ENCODE data around the gene RAB34. TPM values are rescaled to one million over a fixed set of nuclear protein-coding genes. Genes with fewer than 3 reads are reported as not detected.

Gene RAB34
- total RNA-seq, 1 donor from 2014 or later, result 68.7 TPM

DNA sequence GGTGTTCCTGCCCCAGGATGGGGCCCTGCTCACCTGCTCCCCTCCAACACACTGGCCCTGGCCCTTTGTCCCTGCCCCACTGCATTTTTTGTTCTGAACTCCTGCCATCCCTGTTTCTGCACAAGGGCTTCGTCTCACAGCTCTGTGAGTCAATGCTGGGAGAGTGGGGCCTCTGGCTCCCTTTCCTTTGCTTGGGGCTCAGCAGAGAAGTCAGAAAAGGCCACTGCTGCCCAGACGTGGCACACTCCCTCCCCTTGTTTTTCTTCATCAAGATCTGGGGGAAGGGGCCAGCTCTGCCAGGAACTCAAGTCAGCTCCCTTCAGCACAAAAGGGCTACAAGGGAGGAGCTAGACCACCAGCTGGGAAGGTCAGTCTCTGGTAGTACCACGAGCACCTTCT, 14.9 kb downstream of the RAB34 start:
- H3K4me3 ChIP-seq (ENCODE audit: low read depth, low read length), result no peak overlapping the region
- FAIRE-seq (no peak), DNase-seq (ENCODE audit: low read depth) (no peak)
- no peaks in the 10 kb centered on the region for H3K27me3 ChIP-seq (ENCODE audit: control insufficient read depth, insufficient read depth, low read length)
- TF ChIP-seq, protein P1, sequence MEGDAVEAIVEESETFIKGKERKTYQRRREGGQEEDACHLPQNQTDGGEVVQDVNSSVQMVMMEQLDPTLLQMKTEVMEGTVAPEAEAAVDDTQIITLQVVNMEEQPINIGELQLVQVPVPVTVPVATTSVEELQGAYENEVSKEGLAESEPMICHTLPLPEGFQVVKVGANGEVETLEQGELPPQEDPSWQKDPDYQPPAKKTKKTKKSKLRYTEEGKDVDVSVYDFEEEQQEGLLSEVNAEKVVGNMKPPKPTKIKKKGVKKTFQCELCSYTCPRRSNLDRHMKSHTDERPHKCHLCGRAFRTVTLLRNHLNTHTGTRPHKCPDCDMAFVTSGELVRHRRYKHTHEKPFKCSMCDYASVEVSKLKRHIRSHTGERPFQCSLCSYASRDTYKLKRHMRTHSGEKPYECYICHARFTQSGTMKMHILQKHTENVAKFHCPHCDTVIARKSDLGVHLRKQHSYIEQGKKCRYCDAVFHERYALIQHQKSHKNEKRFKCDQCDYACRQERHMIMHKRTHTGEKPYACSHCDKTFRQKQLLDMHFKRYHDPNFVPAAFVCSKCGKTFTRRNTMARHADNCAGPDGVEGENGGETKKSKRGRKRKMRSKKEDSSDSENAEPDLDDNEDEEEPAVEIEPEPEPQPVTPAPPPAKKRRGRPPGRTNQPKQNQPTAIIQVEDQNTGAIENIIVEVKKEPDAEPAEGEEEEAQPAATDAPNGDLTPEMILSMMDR (IDR thresholded peaks at IDR 0.05; ENCODE audit: insufficient read depth, low read length, severe bottlenecking), result no peak
- peaks cover 39% of the 10 kb centered on the region for H3K36me3 ChIP-seq (ENCODE audit: control insufficient read depth, insufficient read depth, low read length)

DNA sequence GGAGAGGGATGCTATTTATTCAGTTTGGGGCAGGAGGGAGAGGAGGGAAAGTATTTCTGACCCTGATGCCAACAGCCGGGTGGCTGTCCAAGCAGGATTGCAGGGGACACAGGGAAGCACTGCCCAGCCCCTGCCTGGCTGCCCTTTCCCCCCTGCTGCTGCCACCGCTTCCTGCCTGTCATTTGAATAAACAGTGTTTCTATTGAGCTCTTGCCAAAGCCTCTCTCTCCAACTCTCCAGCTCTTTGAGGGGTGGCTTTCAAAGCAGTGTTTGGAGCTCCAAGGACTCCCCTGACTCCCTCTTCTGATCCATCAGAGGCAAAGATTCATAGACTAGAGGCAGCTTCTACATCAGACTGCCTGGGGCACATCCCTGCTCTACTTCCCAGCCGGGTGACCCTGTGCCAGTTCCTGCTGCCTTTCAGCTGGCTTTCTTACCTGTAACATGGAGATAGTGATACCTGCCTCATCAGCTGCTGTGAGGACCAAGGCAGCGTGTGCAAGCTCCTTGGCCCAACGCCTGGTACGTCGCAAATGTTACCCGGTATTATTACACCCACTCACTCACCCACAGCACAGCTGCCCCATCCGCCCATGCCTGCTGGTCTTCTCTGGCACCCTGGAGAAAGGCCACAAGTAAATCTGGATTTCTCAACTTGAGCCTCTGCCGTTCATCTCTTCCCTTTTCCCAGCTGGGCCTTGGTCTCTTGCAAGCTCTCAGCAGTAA, 15.5 kb downstream of the RAB34 start:
- FAIRE-seq, result no peak
- peaks cover 44% of the 10 kb centered on the region for H3K36me3 ChIP-seq (ENCODE audit: control insufficient read depth, insufficient read depth, low read length)

DNA sequence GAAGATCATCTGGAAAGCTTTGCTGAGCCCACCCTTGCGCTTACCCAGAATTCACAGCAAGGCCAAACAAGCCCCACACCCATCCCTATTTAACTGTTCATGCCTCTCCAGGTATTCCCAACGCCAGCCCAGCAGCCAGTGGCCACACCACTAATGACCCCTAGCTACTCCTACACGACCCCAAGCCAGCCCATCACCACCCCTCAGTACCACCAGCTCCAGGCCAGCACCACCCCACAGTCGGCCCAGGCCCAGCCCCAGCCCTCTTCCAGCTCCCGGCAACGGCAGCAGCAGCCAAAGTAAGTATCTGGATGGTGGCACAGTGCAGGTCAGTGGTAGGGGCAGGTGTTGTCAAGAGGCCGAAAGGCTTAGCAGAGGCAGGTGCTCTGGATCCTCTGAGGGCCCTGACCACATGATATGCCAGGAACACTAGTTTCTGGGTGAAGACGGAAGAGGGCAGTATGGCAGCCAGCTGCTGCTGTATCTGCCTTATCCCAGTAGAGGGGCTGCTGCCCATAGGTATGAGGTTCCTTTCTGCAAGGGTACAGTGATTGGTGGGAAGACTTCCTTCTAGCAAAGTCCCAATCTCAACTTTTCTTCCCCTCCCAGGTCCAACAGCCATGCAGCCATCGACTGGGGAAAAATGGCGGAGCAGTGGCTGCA, 16.7 kb downstream of the RAB34 start:
- peak; percentile 13 for FAIRE-seq

More for the DNA sequence above, 15.5 kb downstream of the RAB34 start:
- TF ChIP-seq, protein P1 (IDR thresholded peaks at IDR 0.05; ENCODE audit: insufficient read depth, low read length, severe bottlenecking), result no peak
- no peak overlapping the region for H3K4me3 ChIP-seq (ENCODE audit: low read depth, low read length)
- no peaks in the 10 kb centered on the region for H3K27me3 ChIP-seq (ENCODE audit: control insufficient read depth, insufficient read depth, low read length)
- no peak for DNase-seq (ENCODE audit: low read depth)

DNA sequence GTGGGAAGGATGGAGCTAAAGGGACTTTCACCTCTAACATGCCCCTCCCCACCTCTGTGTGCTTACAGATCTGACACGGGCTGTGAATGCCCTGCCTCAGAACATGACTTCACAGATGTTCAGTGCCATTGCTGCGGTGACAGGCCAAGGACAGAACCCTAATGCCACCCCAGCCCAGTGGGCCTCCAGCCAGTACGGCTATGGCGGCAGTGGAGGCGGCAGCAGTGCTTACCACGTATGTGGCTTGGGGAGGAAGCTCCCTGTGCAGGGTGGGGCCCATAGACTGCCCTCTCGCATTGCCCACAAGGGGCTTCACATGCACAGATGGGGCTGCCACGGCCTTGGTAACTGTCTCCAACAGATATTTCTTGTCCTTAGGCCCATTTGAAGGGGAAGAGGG, 17.4 kb downstream of the RAB34 start:
- peaks cover 53% of the 10 kb centered on the region for H3K36me3 ChIP-seq (ENCODE audit: control insufficient read depth, insufficient read depth, low read length)
- TF ChIP-seq, protein P1 (IDR thresholded peaks at IDR 0.05; ENCODE audit: insufficient read depth, low read length, severe bottlenecking), result no peak
- FAIRE-seq, result no peak

More for the DNA sequence above, 16.7 kb downstream of the RAB34 start:
- H3K36me3 ChIP-seq (ENCODE audit: control insufficient read depth, insufficient read depth, low read length), result peaks cover 50% of the 10 kb centered on the region
- DNase-seq (ENCODE audit: low read depth), result no peak
- no peaks in the 10 kb centered on the region for H3K27me3 ChIP-seq (ENCODE audit: control insufficient read depth, insufficient read depth, low read length)
- TF ChIP-seq, protein P1 (IDR thresholded peaks at IDR 0.05; ENCODE audit: insufficient read depth, low read length, severe bottlenecking), result no peak
- H3K4me3 ChIP-seq (ENCODE audit: low read depth, low read length), result no peak overlapping the region

DNA sequence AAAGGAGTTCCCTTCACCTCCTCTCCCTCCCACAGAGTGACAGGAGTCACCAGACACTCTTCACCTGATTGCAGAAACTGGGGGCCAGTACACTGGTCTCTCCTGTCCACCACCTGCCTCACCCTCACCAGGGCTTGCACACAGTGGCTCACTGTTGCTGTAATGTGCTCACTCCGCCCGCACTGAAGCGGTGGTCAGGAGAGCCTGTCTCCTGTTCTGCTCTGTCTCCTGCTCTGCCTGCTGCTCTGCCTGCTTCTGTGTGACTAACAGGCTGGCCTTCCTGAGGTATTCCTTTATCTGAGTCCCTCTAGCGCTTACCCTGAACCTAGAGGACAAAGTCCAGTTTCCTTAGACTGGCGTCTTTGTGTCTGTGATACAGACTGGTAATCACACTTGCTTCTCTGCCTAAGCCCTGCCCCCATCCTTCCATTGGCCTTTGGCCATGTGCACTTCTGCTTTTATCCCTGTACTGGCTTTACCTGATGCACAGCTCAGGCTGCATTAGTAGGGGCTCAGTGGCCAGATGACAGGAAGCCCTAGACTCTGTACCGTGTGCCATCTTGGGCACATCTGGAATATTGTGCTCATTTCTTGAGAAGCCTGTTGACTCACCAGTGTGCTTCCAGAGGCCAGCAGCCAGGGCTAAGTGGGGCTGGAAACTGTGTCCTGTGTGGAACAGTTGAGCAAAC, 19.3 kb downstream of the RAB34 start:
- FAIRE-seq, result no peak
- no peak overlapping the region for H3K4me3 ChIP-seq (ENCODE audit: low read depth, low read length)
- no peaks in the 10 kb centered on the region for H3K27me3 ChIP-seq (ENCODE audit: control insufficient read depth, insufficient read depth, low read length)
- TF ChIP-seq, protein P1 (IDR thresholded peaks at IDR 0.05; ENCODE audit: insufficient read depth, low read length, severe bottlenecking), result no peak
- no peak for DNase-seq (ENCODE audit: low read depth)
- peaks cover 54% of the 10 kb centered on the region for H3K36me3 ChIP-seq (ENCODE audit: control insufficient read depth, insufficient read depth, low read length)

More for the DNA sequence above, 17.4 kb downstream of the RAB34 start:
- DNase-seq (ENCODE audit: low read depth), result no peak
- Histone ChIP-seq H3K27me3 (ENCODE audit: control insufficient read depth, insufficient read depth, low read length) (no peaks in the 10 kb centered on the region), H3K4me3 (ENCODE audit: low read depth, low read length) (no peak overlapping the region)
